HG03460 (cell line): Measurements from ENCODE around the gene EHD1.

Source experiments
- ATAC-seq: cut with Tn5 transposase; IDR thresholded peaks from one replicate; pipeline ENCODE4 v1.9.1; 2021; ENCODE audit not compliant: unreplicated experiment

The EHD1 gene

GRCh38 chr11:64891880-64892279, 13.5 kb upstream of the EHD1 start:
- ATAC-seq: no peak

- no peak for ATAC-seq
Observed at GRCh38 chr11:64891215-64891848, 12.9 kb upstream of the EHD1 start.

- ATAC-seq: no peak
Observed at GRCh38 chr11:64890522-64890939, 12.1 kb upstream of the EHD1 start.

- no peak for ATAC-seq
Observed at GRCh38 chr11:64888729-64889511, 10.5 kb upstream of the EHD1 start.

- ATAC-seq: no peak
Observed at GRCh38 chr11:64888406-64888728, 9.9 kb upstream of the EHD1 start.

GRCh38 chr11:64887757-64888405, 9.5 kb upstream of the EHD1 start:
- ATAC-seq: peak; percentile 49

- no peak for ATAC-seq
Observed at GRCh38 chr11:64887234-64887756, 8.9 kb upstream of the EHD1 start.

- no peak for ATAC-seq
Observed at GRCh38 chr11:64885367-64886286, 7.2 kb upstream of the EHD1 start.

- ATAC-seq: no peak
Observed at GRCh38 chr11:64884019-64884418, 5.6 kb upstream of the EHD1 start.

- no peak for ATAC-seq
Observed at GRCh38 chr11:64883575-64883974, 5.2 kb upstream of the EHD1 start.

GRCh38 chr11:64882243-64882642, 3.8 kb upstream of the EHD1 start:
- no peak for ATAC-seq

GRCh38 chr11:64881476-64881875, 3.1 kb upstream of the EHD1 start:
- ATAC-seq: no peak

GRCh38 chr11:64880240-64881001, 2.0 kb upstream of the EHD1 start:
- ATAC-seq: no peak

GRCh38 chr11:64879244-64879900, 951 bp upstream of the EHD1 start:
- peak; percentile 7 for ATAC-seq

GRCh38 chr11:64878223-64878493, 263 bp downstream of the EHD1 start:
- ATAC-seq: no peak

GRCh38 chr11:64877390-64878222, 815 bp downstream of the EHD1 start:
- ATAC-seq: no peak

GRCh38 chr11:64876835-64877341, 1.5 kb downstream of the EHD1 start:
- no peak for ATAC-seq

- ATAC-seq: no peak
Observed at GRCh38 chr11:64876229-64876750, 2.1 kb downstream of the EHD1 start.
